K562 (cell line): ENCODE data around the gene HMGA1. TPM values are rescaled to one million over a fixed set of nuclear protein-coding genes. Genes with fewer than 3 reads are reported as not detected.
"Not testable (repeated sequence)": the region's sequence is repeated elsewhere in the genome, so short reads cannot be mapped to it uniquely, and the experiment has no call there.

ENCODE experiments used
- ATAC-seq: fragments of 200-7000 bp; cut with Tn5 transposase; 3 replicates; pipeline ENCODE4 v1.9.1; 2020; ENCODE audit warnings: moderate library complexity
- BruUV-seq: library from RNA; stranded (reverse); fragments of 400-500 nt; replicated peaks from 2 replicates; lab custom pipeline; 2021; lab: Mats Ljungman, UMichigan
- CTCF ChIA-PET: fragments of 300-600 bp; formaldehyde crosslinking; extraction: SDS; loops from one replicate; lab custom pipeline; 2021; ENCODE audit warnings: low intra/inter-chr PET ratio; lab: Yijun Ruan, JAX
- POLR2A ChIA-PET: fragments of 300-600, 350-650 bp; sonication (Branson Sonifier 250); formaldehyde crosslinking; extraction: SDS; loops from one replicate; lab custom pipeline; 2021; ENCODE audit warnings: antibody characterized with exemption, inconsistent platforms; lab: Yijun Ruan, JAX
- DNase-seq, 4 experiments: peaks; one replicate each; pipeline versions ENCODE4 v3.0.0 to v3.0.0-alpha.2; 2011 to 2018; ENCODE audit warnings: low spot score in 3 of 4, mixed read lengths in 3 of 4; ENCODE audit errors: extremely low read depth in 1 of 4
- FAIRE-seq: peaks from 2 replicates; lab custom pipeline; 2011; peaks lifted over from hg19 to GRCh38; lab: Jason Lieb, UNC
- H2AFZ ChIP-seq: 2 replicates; pipeline ENCODE4 v1.6.0; 2011; ENCODE audit warnings: low read depth, low read length, control low read depth, inconsistent platforms
- H3K27ac ChIP-seq: fragments of 200-600 bp; 3 replicates; pipeline ENCODE4 v1.8.0; 2011; ENCODE audit warnings: low read depth, mild to moderate bottlenecking, control low read depth, inconsistent platforms, low read length, moderate library complexity, mixed read lengths; ENCODE audit errors: extremely low read depth
- H3K27me3 ChIP-seq, 2 experiments: fragments of 300-600 bp in 1 of 2; 2 replicates in 1 of 2; 3 replicates in 1 of 2; pipeline versions ENCODE4 v1.6.0 to v1.8.0; 2011; ENCODE audit warnings: inconsistent platforms in 2 of 2, low read length in 2 of 2, mild to moderate bottlenecking in 1 of 2, mixed read lengths in 1 of 2, moderate library complexity in 1 of 2; ENCODE audit not compliant: control insufficient read depth in 2 of 2, insufficient read depth in 2 of 2
- H3K36me3 ChIP-seq: fragments of 300-600 bp; 3 replicates; pipeline ENCODE4 v1.8.0; 2011; ENCODE audit warnings: mild to moderate bottlenecking, low read length, inconsistent platforms; ENCODE audit not compliant: control insufficient read depth, insufficient read depth
- H3K4me1 ChIP-seq, 2 experiments: fragments of 200-600 bp in 1 of 2; replicated peaks in 1 of 2; 2 replicates in 1 of 2; 3 replicates in 1 of 2; pipeline versions ENCODE4 v1.5.1 to v1.8.0; 2011; ENCODE audit warnings: inconsistent platforms in 2 of 2, low read length in 2 of 2, mild to moderate bottlenecking in 1 of 2, mixed read lengths in 1 of 2, moderate library complexity in 1 of 2; ENCODE audit not compliant: control insufficient read depth in 2 of 2, insufficient read depth in 2 of 2
- H3K4me2 ChIP-seq: 2 replicates; pipeline ENCODE4 v1.6.1; 2011; ENCODE audit warnings: low read length, control low read depth, inconsistent platforms, mixed read lengths; ENCODE audit not compliant: insufficient read depth
- H3K4me3 ChIP-seq: fragments of 200-600 bp; sonication (generic), shearing (Covaris generic); 2 replicates; pipeline ENCODE4 v1.5.1; 2016; ENCODE audit warnings: control low read depth, inconsistent platforms
- H3K79me2 ChIP-seq: fragments of 200-600 bp; 3 replicates; pipeline ENCODE4 v1.8.0; 2011; ENCODE audit warnings: low read length, inconsistent platforms; ENCODE audit not compliant: control insufficient read depth, insufficient read depth
- H3K9ac ChIP-seq, 2 experiments: 2 replicates each; pipeline versions ENCODE4 v1.6.0 to v1.6.1; 2011; ENCODE audit warnings: low read depth in 2 of 2, low read length in 2 of 2, control low read depth in 1 of 2, inconsistent platforms in 1 of 2, mild to moderate bottlenecking in 1 of 2, mixed read lengths in 1 of 2; ENCODE audit not compliant: insufficient read depth in 1 of 2
- H3K9me1 ChIP-seq: one replicate; pipeline ENCODE4 v1.6.0; 2011; ENCODE audit warnings: inconsistent platforms, mild to moderate bottlenecking, low read length, moderate library complexity; ENCODE audit not compliant: control insufficient read depth, insufficient read depth
- H3K9me3 ChIP-seq: replicated peaks from 2 replicates; pipeline ENCODE4 v1.5.1; 2011; ENCODE audit warnings: low read depth, low read length, inconsistent platforms; ENCODE audit not compliant: control insufficient read depth, insufficient read depth
- H4K20me1 ChIP-seq: replicated peaks from 2 replicates; pipeline ENCODE4 v1.6.1; 2011; ENCODE audit warnings: low read length, inconsistent platforms, mixed read lengths; ENCODE audit not compliant: control insufficient read depth, insufficient read depth
- HNRNPL ChIP-seq: fragments of 200-400 bp; formaldehyde crosslinking; IDR thresholded peaks from 2 replicates; pipeline ENCODE4 v1.6.1; 2017; ENCODE audit warnings: low read depth, mild to moderate bottlenecking, low read length
- POLR2A ChIP-seq: fragments of 450-650 bp; conservative IDR thresholded peaks from 2 replicates; pipeline ENCODE4 v1.6.1; 2016
- POLR2AphosphoS5 ChIP-seq: IDR thresholded peaks from 2 replicates; pipeline ENCODE4 v1.6.1; 2011; ENCODE audit warnings: mild to moderate bottlenecking, low read depth, low read length, moderate library complexity; ENCODE audit not compliant: control insufficient read depth, insufficient read depth
- POLR2G ChIP-seq: fragments of 200-400 bp; formaldehyde crosslinking; IDR thresholded peaks from 2 replicates; pipeline ENCODE4 v1.6.1; 2017; ENCODE audit warnings: low read depth, mild to moderate bottlenecking, antibody characterized with exemption, low read length, moderate library complexity
- RBFOX2 ChIP-seq: fragments of 200-400 bp; formaldehyde crosslinking; IDR thresholded peaks from 2 replicates; pipeline ENCODE4 v1.6.1; 2017; ENCODE audit warnings: low read depth, mild to moderate bottlenecking, low read length, moderate library complexity
- RBM22 ChIP-seq: fragments of 200-400 bp; formaldehyde crosslinking; IDR thresholded peaks from 2 replicates; pipeline ENCODE4 v1.6.1; 2018; ENCODE audit warnings: low read length, low read depth; ENCODE audit not compliant: poor library complexity, severe bottlenecking
- SUPT5H ChIP-seq: fragments of 450-650 bp; IDR thresholded peaks from 2 replicates; pipeline ENCODE4 v1.6.1; 2016
- TFAM ChIP-seq: fragments of 250-450 bp; sonication (Bioruptor Pico); conservative IDR thresholded peaks from 2 replicates; pipeline ENCODE4 v1.5.0; 2021; ENCODE audit warnings: mild to moderate bottlenecking, moderate library complexity
- U2AF1 ChIP-seq: fragments of 200-400 bp; formaldehyde crosslinking; optimal IDR thresholded peaks from 2 replicates; pipeline ENCODE3; 2017; ENCODE audit warnings: mild to moderate bottlenecking, low read depth, low read length, moderate library complexity
- XRCC5 ChIP-seq: fragments of 200-400 bp; formaldehyde crosslinking; IDR thresholded peaks from 2 replicates; pipeline ENCODE4 v1.6.1; 2017; ENCODE audit warnings: low read depth, mild to moderate bottlenecking, low read length
- WGBS: fragments of 100-300 bp; shearing (Covaris generic); methylation state at CpG from one replicate; pipeline ENCODE4 v1.1.6; 2016; ENCODE audit warnings: low coverage, mixed read lengths; ENCODE audit not compliant: insufficient coverage; ENCODE audit errors: missing lambda C conversion rate; 5-methylcytosine and 5-hydroxymethylcytosine counted together
- in situ Hi-C: fragments of 300-500 bp; cut with MboI; formaldehyde crosslinking; loops from 4 replicates; pipeline ENCODE4 v1.15.0; 2018; ENCODE audit warnings: inconsistent platforms, mixed read lengths
- intact Hi-C: fragments of 100-400 bp; cut with micrococcal nuclease; formaldehyde crosslinking; loops from 2 replicates; pipeline ENCODE4 v1.14.2; 2022
- polyA plus RNA-seq, 8 experiments: library from polyadenylated mRNA; depleted of rRNA in 4 of 8; stranded (reverse) in 5 of 8; unstranded in 3 of 8; fragments of >200 nt; fragmentation: Nextera tagmentation in 2 of 8; fragmentation: Illumina TruSeq in 1 of 8; extraction: Ambion mirVana in 2 of 8; extraction: Trizol in 1 of 8; gene quantifications; 2 replicates each; pipeline versions ENCODE4 v1.2.1 to v1.2.3, GENCODE V29; 2011 to 2014; ENCODE audit warnings: inconsistent platforms in 1 of 8, missing spikeins in 1 of 8
- total RNA-seq, 7 experiments: library from RNA; depleted of rRNA in 6 of 7; stranded (reverse); fragments of >200 nt in 6 of 7; fragmentation: Illumina TruSeq in 2 of 7; extraction: Trizol in 2 of 7; gene quantifications; 2 replicates each; pipeline versions ENCODE4 v1.2.1 to v1.2.3, GENCODE V29; 2011 to 2021; ENCODE audit warnings: low replicate concordance in 1 of 7

Gene HMGA1
- total and polyA plus RNA-seq, 9 of the 15 experiments (the other 6 are each of a cell fraction or from before 2014, with no cell fraction given), result 27.8 to 1,947 (median 594) TPM

DNA sequence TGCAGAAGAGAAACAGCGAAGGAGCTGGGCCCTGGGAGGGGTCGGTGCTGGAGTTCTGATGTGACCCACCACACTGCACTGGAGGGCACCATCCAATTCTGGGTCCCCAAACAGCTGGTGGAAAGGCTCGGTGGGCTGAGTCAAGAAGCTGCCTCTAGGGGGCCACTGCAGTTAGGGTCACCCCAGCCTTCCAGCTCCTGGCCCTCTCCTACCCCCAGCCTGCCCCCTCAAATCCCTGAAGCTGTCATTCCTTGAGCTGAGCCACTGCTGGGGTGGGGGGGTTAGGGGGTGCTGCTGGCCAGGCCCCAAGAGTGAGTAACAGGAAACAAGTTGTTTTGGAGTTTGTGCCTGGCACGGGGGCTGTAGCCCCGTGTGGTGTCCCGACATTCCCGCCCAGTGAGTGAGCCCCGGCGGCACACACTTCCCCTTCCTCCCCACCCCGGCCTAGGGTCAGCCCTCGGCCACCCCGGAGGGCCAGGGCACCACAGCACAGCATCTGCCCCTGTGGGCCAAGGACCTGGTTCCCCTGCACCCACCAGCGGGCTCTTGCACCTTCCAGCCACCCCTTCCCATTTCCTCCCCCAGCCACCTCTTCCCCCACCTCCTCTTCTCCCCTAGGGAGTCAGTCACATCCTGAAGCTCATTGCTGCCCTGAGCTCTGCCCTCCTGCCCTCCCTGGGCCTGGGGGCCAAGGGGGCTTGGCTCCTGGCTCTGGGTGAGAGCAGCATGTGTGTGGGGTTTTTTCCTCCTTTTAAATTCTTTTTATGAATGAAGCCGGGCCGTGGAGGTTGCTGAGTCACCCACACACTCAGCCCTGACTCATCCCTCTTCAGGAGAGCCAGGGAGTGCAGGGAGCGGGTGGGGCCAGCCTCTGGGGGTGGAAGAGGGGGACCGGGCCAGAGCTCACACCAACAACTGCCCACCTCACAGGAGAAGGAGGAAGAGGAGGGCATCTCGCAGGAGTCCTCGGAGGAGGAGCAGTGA, 7.5 kb downstream of the HMGA1 start (continued):
- TF ChIP-seq U2AF1 (no peak), HNRNPL (peak; percentile 84; the same call in 1 of the 2 replicates), TFAM (no peak)

- H3K27me3 ChIP-seq, H3K9me1 ChIP-seq, FAIRE-seq, H3K9ac ChIP-seq, H3K9me3 ChIP-seq, intact Hi-C loops, H3K4me3 ChIP-seq, H3K4me2 ChIP-seq, DNase-seq, H2AFZ ChIP-seq, BruUV-seq, ATAC-seq: not testable (repeated sequence)
- TF ChIP-seq SUPT5H (0 out of 2 replicates have a peak, but pooled peaks have one; percentile 15), XRCC5 (0 out of 2 replicates have a peak, but pooled peaks have one; percentile 9), RBM22 (peak; percentile 53), POLR2AphosphoS5 (peak; percentile 31; the same call in 1 of the 2 replicates), RBFOX2 (peak; percentile 43), POLR2A (peak; percentile 21; the same call in 1 of the 2 replicates), POLR2G (peak; percentile 43)
- WGBS, result 79% methylated on average over 10 of the region's 13 CpGs
- Histone ChIP-seq H3K36me3 (peaks cover 68% of the 10 kb centered on the region), H4K20me1 (peaks cover 47% of the 10 kb centered on the region; the same call in 1 of the 2 replicates), H3K4me1 (peaks cover 69 to 82% of the 10 kb centered on the region in 2 experiments), H3K79me2 (peaks cover 64% of the 10 kb centered on the region), H3K27ac (peak overlapping the region; percentile 76; the same call in 1 of the 3 replicates)
- in situ Hi-C loops, result loop anchor here (5.0 kb wide), 2 partner anchors 167 to 362 kb away; no protein-coding TSS in a partner anchor
- POLR2A ChIA-PET, result interaction anchor here (0.6 to 1.9 kb wide), 5 partner anchors 49 to 506 kb away, joined by 3 to 10 read pairs (median 7); no protein-coding TSS in a partner anchor
- CTCF ChIA-PET, result interaction anchor here (0.7 kb wide), 1 partner anchor 998 kb away, joined by 3 read pairs; no protein-coding TSS in a partner anchor
Observed at GRCh38 chr6:34245032-34245760, 8.5 kb downstream of the HMGA1 start.

- not testable (repeated sequence) for H3K4me2 ChIP-seq, H3K9ac ChIP-seq, H3K27me3 ChIP-seq, H3K4me3 ChIP-seq, H3K9me1 ChIP-seq, H2AFZ ChIP-seq, ATAC-seq, H3K9me3 ChIP-seq, H3K27ac ChIP-seq, DNase-seq, FAIRE-seq
- BruUV-seq, result TSS peak; percentile 67
- Histone ChIP-seq H3K4me1 (peaks cover 65 to 76% of the 10 kb centered on the region in 2 experiments), H4K20me1 (peaks cover 42% of the 10 kb centered on the region; the same call in 1 of the 2 replicates), H3K36me3 (peaks cover 63% of the 10 kb centered on the region), H3K79me2 (peaks cover 58% of the 10 kb centered on the region)
- WGBS, result 76% methylated on average over 7 of the region's 7 CpGs
- ChIA-PET CTCF (interaction anchor here (0.7 to 1.3 kb wide), 3 partner anchors 50 to 998 kb away, joined by 3 to 4 read pairs (median 4); no protein-coding TSS in a partner anchor), POLR2A (interaction anchor here (0.6 to 4.9 kb wide), 5 partner anchors 22 to 505 kb away, joined by 3 to 67 read pairs (median 8); partner anchors contain the start of gene RPS10)
- intact Hi-C loops (loop anchor here (1.0 kb wide), 1 partner anchor 49 kb away; no protein-coding TSS in a partner anchor), in situ Hi-C loops (loop anchor here (5.0 kb wide), 2 partner anchors 167 to 362 kb away; no protein-coding TSS in a partner anchor)
Observed at GRCh38 chr6:34245761-34246140, 9.1 kb downstream of the HMGA1 start.
